ENCODE measurements around the gene PLEKHO2.

DNA sequence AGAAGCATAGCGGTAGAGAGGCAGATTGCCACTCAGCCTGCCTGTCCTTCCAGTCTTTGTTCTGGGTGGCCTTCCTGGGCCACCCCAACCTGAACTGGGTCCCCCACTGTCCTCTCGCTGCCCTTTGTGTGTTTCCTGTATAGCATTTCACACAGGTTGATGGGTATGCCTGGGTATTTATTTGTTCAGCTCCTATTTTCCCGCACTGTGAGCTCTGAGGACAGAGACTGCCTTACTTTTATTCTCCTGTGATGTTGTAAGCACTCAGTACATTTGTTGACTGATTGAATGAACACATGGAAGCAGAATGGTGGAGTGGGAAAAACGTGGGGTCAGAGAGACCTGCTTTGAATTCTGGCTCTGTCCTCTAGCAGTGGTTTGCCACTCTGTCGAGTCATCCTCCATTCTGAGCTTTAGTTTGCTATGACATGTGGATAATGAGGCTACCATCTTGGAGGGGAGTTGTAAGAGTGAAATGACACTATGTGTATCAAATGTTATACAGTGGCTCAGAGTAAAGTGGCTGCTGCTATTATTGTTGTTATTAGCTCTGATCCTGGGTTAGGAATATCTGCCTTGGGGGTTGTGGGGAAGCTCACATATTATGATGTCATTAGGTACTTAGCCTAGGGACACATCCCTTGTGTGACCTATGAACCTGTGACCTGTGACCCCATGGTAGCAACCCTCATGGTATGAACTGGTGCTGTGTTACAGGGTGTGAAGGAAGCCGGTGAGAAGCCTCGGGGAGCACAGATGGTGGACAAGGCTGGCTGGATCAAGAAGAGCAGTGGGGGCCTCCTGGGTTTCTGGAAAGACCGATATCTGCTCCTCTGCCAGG is 6.4 kb downstream of the PLEKHO2 start:
- TF ChIP-seq POLR2A (IDR thresholded peaks at IDR 0.05), result no peak
- TF ChIP-seq, protein P1, sequence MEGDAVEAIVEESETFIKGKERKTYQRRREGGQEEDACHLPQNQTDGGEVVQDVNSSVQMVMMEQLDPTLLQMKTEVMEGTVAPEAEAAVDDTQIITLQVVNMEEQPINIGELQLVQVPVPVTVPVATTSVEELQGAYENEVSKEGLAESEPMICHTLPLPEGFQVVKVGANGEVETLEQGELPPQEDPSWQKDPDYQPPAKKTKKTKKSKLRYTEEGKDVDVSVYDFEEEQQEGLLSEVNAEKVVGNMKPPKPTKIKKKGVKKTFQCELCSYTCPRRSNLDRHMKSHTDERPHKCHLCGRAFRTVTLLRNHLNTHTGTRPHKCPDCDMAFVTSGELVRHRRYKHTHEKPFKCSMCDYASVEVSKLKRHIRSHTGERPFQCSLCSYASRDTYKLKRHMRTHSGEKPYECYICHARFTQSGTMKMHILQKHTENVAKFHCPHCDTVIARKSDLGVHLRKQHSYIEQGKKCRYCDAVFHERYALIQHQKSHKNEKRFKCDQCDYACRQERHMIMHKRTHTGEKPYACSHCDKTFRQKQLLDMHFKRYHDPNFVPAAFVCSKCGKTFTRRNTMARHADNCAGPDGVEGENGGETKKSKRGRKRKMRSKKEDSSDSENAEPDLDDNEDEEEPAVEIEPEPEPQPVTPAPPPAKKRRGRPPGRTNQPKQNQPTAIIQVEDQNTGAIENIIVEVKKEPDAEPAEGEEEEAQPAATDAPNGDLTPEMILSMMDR (IDR thresholded peaks at IDR 0.05), result no peak
